Stimulated activated CD4-positive, alpha-beta T cell treated with anti-CD3 and anti-CD28 coated beads, Interleukin-15, amount 100 ng/mL, for 48 hours (primary cell): ENCODE results near the gene JMJD6.
"Not testable (repeated sequence)": the region's sequence is repeated elsewhere in the genome, so short reads cannot be mapped to it uniquely, and the experiment has no call there.

Source experiments
- DNase-seq, 2 donors: peaks; one replicate each; pipeline ENCODE4 v3.0.0-alpha.2; 2020; ENCODE audit warnings: low read depth in 2 of 2

JMJD6 gene

DNA sequence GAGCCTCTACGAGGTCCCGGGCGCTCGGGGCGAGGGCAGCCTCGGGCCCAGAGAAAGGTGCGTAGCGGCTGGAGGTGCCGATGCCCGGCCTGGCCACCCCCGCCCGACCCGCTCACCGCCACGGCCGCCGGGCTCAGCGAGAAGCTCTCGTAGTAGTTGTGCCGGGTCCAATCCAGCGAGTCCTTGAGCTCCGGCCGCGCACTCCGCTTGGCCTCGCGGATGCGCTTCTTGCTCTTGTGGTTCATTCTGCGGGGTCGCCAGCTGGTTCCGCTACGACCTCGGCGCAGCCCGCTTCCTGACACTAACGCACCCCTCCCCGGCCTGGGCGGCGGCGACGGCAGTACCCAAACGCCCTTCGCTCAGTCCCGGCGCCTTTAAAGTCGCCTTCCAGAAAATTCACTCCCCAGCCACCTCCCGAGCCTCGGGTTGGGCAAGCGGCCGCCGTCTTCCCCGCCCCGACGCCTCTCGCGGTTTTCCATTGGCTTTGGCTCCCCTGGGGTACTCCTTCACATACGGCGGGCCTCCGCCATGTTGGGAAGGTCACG is at the start of gene JMJD6:
TSS of gene JMJD6 (minus strand) at position 376 of the 545 bp plus-strand sequence. CDS start at position 245, 131 bp downstream.
- DNase-seq = peak; percentile 92 to 93

DNA sequence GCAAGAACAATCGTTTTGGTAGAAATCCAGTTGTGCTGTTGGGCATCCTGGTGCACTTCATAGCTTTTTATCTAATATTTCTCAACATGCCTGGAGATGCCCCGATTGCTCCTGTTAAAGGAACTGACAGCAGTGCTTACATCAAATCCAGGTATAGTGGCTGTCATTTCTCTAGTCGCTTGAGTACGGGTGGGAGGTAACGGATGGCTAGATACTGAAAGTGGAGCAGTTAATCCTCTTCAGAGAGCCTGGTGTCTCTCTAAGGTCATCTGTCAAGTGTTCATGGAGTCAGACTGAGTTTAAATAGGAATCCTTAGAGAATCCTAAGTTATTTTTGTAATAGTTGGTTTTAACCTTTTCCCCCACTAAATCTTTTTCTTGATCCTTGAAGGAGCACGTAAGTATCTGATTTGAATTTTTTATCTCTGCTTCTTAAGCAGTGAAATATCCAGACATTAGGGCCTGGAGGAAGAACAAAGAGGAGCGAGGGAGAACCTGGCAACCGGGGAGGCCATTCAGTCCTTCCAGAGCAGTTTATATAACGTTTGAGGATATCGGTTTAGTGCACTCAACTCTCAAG is 48.7 kb upstream of the JMJD6 start:
- no peak for DNase-seq

DNA sequence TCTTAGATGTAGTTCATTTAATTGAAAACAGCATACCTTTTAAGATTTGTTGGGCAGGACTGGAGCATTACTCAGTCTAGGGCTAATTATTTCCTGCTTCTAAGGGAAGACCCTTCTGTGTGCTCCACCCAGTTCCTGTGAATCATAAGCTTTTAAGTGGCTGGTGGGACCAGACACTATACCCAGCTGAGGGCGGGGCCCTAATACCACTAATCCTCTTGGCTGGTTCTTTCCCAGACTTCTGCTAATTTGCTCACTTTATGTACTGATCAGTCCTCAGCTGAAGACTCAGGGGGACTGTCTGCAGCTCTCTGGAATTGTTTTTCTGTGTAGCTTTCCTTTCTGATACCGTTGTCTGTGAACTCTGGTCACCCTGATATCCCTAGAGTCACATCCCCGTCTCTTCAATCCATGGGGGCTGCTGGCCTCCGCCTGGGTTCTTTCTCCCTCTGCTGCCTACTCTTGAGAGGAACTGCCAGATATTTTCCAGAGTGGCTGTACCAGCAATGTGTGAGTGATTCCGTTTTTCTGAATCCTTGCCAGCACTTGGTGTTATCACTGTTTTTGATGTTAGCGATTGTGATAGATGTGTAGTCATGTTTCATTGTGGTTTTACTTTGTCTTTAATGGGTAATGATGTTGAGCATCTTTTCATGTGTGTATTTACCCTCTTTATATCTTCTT is 46.6 kb upstream of the JMJD6 start:
- DNase-seq = peak in 1 of 2 donors; percentile 23

DNA sequence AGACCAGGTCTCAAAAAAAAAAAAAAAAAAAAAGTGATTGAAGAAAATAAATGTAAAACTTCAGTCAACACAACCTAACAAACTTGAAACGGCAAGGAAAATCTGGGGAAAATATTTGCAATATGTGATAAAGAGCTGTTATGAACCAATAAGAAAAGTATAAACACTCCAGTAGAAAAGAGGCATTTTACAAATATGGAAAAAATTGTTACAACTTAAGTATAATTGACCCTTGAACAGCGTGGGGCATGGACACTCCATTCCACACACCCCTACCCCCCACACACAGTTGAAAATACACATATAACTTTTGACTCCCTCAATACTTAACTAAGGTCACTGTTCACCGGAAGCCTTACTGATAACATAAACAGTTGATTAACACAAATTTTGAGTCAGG is 32.2 kb upstream of the JMJD6 start:
- DNase-seq = no peak

DNA sequence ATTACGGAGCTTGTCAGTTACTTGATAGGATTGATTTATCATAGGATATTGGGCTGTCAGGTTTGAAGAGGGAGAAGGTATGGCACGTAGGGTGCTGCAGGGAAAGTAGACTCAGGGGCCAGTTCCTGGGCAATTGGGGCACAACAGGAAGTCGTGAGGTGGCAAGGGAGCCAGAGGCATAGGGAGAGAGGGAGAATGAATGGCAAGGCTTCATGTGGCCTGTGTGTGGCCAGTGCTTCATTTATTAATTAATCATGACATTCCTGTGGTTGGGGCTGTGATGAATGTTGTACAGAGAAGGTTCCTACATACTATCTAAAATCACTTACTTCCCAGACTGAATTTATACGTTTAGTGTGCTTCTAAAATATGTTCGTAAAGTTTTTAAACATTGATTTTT is 30.9 kb upstream of the JMJD6 start:
- no peak for DNase-seq

DNA sequence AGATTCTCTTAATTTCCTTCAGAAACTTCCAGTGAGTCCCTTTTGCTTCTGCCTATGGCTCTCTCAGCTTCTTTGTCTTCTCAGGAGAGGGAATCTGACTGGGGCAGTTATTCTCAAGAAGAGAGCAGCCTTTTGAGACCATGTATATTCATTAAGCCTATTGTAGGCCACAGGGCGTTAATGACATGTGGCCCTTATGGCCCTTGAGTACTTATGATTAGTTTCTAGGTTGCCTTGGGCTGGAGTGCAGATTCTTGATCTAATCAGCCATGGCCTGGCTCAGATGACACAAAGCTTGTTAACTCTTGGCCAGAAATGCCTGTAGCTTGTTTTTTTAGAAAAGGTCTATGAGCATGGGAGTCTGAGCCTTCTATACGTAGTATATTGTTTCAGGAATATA is 28.9 kb upstream of the JMJD6 start:
- DNase-seq = no peak

DNA sequence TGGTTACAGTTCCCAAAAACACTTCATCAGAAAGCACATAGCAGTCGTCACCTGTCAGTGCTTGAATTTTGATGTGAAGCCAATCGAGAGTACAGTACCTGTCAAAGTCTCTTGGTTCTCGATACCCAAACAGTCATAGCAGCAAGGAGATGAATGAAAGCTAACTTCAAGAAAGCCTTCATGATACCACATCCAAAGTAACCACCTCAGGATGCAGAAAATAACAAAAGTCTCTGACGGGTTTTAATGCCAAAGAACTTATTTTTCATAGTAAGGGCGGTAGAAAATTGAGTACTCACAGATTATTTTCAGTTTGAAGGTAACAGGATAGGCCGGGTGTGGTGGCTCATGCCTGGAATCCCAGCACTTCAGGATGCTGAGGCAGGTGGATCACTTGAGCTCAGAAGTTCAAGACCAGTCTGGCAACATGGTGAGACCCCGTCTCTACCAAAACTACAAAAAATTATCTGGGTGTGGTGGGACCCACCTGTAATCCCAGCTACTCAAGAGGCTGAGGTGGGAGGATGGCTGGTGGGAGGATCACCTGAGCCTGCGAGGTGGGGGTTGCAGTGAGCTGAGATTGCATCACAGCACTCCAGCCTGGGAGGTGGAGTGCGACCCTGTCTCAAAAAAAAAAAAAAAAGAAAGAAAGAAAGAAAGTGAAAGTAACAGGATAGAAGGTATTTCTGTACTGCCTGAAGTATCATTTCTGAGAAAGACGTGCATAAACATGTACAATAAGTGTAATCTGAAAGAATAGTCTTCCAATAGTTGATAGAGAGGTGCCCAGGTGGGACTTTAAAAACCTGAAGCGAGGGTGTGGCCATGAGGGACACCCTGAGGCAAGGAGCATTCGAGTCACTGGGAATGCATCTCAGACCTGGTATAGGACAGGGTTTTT is 26.9 kb upstream of the JMJD6 start:
- no peak for DNase-seq

DNA sequence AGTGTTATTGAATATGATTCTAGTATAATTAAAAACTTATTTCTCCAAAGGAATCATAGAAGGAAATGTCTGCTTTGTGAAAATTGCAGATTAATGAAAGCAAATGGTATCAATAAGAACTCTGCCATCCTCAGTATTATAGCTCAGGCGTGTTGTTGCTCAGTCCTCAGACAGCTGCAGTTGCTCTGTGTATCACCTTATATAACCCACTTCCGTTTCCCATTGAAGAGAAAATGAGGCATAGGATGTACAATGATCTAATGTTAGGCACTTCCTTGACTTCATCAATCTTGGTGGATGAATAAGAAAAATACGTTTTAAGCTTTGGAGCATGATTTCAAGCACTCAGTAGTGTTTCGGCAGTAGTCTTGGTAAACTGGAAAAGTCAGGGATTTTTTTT is 25.6 kb upstream of the JMJD6 start:
- DNase-seq = no peak

DNA sequence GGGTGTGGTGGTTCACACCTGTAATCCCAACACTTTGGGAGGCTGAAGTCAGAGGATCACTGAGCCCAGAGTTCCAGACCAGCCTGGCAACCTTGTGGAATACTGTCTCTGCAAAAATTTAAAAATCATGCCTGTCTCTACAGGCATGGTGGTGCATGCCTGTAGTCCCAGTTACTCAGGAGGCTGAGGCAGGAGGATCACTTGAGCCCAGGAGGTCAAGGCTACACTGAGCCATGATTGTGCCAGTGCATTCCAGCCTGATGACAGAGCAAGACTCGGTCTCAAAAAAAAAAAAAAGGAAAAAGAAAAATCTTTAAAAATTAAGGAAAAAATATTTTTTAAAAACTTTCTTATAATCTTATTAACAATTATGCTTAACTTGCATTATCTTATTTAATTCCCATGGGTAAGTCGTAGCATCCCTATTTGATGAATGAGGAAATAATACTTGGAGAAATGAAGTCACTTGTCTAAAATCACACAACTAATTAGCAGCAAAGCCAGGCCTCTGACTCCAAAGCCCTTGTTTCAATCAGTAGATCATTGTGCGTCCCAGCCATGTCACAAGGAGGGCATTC is 25.1 kb upstream of the JMJD6 start:
- DNase-seq = no peak

DNA sequence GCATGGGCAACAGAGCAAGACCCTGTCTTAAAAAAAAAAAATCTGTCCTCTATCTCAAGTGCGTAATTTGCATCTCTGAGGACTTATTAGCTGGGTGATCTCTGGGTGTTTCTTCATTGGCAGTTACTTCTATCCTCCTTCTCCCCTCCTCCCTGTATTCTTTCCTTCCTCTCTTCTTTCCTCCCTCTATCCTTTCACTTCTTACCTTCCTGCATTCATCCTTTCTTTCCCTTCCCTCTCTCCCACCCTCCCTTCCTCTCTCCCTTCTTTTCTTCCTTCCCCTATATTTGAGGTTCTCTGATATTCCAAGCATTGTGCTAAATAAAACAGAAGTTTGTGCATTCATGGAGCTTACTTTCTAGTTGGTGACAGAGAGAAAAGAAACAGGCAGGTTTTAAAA is 22.3 kb upstream of the JMJD6 start:
- no peak for DNase-seq

DNA sequence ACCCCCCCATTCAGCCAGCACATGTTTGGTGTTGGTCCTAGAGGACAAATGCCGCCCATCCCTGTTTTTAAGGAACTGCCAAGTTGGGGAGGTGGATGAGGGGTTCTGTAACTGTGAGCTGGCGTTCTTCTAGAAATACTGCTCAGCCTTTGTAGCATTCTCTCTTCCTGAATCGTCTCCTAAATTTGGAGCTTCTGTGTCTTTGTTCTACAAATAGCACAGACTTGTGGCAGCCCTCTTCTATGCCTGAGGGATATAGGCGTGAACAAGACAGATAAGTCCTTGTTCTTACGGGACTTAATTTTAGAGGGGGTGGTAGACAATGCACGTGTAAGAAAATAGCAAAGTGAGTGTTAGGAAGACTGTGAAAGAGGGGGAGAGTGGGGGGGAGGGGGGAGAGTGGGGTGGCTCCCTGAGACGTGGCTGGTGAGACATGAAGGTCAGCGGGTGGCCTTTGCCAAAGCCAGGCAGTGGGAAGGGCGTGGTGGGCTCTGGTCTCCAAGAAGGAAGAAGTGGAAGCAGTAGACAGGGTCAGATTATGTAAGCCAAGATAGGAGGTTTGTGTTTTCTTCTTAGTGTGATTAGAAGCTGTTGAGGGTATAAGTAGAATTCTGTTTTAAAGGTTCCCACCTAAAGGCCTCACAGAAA is 21.4 kb upstream of the JMJD6 start:
- DNase-seq = no peak

DNA sequence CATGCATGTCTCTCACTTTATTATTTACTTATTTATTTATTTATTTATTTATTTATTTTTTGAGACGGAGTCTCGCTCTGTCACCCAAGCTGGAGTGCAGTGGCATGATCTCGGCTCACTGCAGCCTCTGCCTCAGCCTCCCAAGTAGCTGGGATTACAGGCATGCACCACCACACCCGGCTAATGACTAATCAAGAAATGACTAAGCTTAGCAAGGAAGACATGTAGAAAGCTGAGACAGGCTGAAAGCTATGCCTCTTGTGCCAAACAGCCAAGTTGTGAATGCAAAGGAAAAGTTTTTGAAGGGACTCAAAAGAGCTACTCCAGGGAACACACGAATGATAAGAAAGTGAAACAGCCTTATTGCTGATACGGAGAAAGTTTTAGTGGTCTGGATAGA is 19.4 kb upstream of the JMJD6 start:
- not testable (repeated sequence) for DNase-seq

DNA sequence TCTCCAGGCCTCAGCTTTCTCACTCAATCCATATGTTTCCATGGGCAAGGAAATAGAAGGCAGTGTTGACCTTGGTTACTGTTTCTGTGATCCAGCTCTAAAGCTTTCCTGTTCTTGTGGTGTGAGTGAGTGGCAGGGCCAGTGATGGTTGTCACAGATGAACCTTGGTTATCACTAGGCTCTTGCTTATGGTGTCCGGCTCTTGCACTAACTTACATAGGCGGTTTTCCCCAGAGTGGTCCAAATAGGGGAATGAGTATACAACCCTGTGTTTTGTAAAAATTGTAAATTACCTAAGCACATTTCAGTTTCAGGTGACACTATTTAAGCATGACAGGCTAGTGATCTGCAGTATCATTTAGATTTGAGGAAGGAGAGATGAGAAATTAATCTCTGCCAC is 18.3 kb upstream of the JMJD6 start:
- no peak for DNase-seq

DNA sequence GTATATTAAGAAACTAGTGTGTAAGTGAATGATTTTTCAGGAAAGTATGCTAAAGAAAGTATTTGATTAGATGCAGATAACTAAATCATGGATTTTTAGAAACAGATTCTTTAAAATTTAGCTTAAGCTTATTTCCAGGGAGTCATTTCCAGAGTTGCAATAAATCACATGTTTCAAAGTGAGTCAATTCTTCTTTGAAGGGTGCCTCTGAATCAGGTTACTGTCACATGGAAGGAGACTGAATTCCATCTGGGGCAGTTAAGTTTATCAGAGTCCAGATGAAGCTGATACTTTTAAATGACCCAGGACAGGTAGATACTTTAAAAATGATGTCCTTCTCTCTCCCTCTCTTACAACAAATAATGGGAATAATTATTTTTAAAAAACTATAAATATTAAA is 16.6 kb upstream of the JMJD6 start:
- no peak for DNase-seq

DNA sequence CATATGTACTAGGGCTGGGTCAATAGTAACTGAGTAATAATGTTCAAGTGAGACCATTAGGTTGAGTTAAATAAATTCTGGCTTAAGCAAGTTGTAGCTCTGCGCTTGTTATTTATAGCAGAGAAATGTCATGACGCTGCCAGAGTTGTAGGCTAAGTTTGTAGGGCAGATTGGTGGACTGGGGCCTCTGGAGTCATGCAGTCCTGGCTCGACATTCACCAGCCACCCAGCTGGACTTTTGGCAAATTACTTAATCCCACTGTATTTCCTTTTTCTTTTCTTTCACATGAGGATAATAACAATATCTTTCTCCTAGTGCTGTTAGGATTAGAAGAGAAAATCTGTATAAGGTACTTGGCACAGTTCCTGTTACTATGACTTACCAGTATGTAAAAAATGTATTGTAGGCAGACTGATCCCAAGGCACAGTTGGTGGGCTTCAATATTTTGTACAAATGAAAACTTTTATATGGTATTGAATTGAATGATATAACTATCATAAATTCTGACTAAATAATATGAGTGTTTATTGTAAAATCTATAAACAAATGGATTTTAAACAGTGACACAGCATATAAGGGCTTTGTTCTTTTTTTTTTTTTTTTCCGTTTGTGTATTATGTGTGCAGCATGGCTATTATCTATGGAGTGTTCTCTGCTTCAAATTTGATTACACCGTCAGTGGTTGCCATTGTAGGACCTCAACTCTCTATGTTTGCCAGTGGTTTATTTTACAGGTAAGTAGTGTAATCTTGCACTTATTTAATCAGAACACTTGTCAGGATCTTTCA is 14.1 kb upstream of the JMJD6 start:
- DNase-seq = no peak

DNA sequence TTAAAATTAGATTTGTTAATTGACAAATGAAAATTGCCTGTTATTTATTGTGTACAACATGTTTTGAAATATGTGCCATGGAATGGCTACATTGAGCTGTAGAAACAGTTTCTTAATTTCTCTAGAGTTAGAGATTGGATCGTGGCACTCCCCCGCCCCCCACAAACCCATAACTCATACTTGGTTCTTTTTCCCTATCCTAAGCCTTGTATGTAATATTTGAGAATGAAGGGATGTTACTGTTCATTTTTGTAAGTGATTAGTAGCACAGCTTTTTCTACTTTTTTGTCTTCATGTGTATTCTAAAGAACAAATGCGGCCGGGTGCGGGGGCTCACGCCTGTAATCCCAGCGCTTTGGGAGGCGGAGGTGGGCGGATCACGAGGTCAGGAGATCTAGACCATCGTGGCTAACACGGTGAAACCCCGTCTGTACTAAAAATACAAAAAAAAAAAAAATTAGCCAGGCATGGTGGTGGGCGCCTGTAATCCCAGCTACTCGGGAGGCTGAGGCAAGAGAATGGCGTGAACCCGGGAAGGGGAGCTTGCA is 13.2 kb upstream of the JMJD6 start:
- DNase-seq = not testable (repeated sequence)

DNA sequence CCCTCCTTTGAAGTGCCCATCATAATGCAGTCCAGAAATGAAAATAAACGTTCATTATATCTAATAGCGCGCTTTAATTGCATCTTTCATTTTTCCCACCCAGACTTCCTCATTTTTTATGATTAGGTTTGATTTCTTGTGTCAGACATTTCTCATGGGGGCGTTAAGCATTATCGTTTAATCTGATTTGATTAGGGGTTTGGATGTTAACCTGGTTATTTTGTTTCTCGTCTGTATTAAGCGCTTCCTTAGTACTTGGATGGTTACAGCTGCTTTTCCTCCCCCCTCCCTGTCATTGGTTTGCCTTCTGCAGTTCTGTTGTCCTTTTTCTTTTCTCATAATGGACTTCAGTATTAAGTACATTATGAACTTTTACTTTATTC is 12.1 kb upstream of the JMJD6 start:
- no peak for DNase-seq

DNA sequence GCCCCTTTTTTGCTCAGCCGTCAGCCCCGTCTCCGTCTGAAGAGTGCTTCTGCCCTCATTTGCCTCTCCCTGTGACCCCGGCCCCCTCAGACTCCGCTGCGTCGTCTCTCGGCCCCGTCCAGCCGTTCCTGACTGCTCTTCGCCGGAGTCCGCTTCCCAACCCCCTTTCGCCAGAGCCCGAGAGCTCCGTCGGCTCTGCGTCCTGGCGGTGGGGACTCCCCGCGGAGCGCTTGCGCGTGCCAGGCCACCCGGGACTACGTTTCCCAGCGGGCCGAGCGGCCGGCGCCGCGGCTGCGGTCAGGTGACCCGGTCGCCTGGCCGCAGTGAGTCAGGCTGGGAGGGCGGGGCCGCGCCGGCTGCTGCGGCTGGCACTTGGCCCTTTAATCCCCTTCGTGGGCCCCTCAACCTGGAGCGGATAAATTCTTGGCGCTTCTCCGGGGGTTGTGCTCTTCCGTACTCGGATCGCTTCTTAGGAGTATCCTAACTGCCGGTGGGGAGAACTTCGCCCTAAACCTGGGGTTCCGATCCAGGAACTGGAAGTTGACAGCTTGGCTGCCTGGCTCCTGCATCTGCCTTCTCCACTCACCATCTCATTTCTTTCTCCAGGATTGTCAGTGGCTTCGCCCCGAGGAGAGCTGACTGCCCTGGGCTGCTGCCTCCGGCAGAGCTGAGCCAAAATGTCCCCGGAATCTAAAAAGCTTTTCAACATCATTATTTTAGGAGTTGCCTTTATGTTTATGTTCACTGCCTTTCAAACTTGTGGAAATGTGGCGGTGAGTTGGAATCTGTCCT is 11.5 kb upstream of the JMJD6 start, which contains the start of gene MFSD11:
TSS of gene MFSD11 (plus strand) at position 444 of the 792 bp plus-strand sequence. CDS start at position 678, 234 bp downstream.
- peak; percentile 85 to 89 for DNase-seq

DNA sequence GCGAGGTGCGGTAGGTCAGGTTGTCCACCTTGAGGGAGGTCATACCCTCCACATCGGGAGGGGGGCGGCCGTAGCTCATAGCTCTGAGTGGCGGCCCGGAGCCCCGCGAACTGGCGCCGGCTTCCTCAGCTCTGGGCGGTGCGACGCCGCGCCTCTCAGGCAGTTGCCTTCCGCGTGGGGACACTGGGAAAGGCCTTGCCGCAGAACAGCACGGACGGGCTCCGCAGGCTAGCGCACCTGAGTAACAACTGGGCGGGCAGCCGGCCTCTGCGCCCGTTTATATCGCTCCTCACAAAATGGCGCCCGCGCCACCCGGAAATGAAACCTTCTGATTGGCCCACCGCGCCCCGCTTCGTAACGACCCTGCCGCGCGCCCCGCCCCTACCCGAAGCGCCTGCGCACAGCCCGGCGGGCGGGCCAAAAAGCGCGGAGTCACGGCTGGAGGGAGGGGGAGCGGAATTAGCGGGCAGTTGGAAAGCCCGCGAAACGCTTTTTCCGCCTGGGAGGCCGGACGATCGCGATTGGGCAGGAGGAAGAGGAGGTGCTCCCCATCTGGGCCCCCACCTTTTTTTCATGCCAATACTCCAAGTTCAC is 10.8 kb upstream of the JMJD6 start, which contains the start of gene SRSF2:
TSS of gene SRSF2 (minus strand) at position 250 of the 594 bp plus-strand sequence. CDS start at position 79, 171 bp downstream.
- peak; percentile 97 for DNase-seq
